ENCODE measurements around the gene PRKAG2. TPM values are rescaled to one million over a fixed set of nuclear protein-coding genes. Genes with fewer than 3 reads are reported as not detected.

The PRKAG2 gene
- total RNA-seq, 4 donors from 2014 or later: 25.1 to 57.8 (median 46.7) TPM

DNA sequence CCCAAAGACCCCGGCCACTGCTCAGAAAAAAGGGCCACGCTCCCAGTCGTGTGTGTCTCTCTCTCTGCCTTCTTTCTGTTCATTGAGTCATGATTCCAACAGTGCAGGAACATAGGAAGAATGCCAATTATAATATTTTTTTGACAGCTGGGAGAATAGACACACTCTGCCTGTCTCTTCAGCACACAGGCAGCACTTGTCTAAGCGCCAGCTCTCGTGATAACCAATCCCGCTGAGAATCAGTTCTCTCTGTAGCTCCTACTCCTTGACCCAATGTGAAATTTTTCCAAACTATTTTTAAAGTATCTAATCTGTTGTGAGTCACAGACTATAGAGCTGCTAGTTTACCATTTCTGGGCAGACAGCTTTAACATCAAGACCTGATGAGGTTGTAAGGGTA is 211.5 kb downstream of the PRKAG2 start:
- H3K4me3 ChIP-seq: no peak overlapping the region
- DNase-seq: peak; percentile 21
- 73 to 75% methylated on average over 5 to 6 of the region's 6 CpGs for WGBS, 2 donors (ENCODE audit: low coverage in 1 of 2)
- no peaks in the 10 kb centered on the region for H3K9me3 ChIP-seq
- in situ Hi-C loops (cut with MboI; ENCODE audit: low pct_ligation_motif_present in 1 of 4, low pct_unique_long_range_greater_than_20kb in 1 of 4, low sequenced_read_pairs in 3 of 4) (no loop called here), intact Hi-C loops (cut with DNase I; ENCODE audit: low total_unique reads) (no loop called here)
- peak overlapping the region in 3 of 4 donors; percentile 5 to 44 (median 43) for H3K27ac ChIP-seq
- no peaks in the 10 kb centered on the region for H3K27me3 ChIP-seq
- TF ChIP-seq, protein P1, sequence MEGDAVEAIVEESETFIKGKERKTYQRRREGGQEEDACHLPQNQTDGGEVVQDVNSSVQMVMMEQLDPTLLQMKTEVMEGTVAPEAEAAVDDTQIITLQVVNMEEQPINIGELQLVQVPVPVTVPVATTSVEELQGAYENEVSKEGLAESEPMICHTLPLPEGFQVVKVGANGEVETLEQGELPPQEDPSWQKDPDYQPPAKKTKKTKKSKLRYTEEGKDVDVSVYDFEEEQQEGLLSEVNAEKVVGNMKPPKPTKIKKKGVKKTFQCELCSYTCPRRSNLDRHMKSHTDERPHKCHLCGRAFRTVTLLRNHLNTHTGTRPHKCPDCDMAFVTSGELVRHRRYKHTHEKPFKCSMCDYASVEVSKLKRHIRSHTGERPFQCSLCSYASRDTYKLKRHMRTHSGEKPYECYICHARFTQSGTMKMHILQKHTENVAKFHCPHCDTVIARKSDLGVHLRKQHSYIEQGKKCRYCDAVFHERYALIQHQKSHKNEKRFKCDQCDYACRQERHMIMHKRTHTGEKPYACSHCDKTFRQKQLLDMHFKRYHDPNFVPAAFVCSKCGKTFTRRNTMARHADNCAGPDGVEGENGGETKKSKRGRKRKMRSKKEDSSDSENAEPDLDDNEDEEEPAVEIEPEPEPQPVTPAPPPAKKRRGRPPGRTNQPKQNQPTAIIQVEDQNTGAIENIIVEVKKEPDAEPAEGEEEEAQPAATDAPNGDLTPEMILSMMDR (IDR thresholded peaks at IDR 0.05): no peak
- TF ChIP-seq EP300 (IDR thresholded peaks at IDR 0.05; ENCODE audit: low read depth) (no peak), POLR2AphosphoS5 (IDR thresholded peaks at IDR 0.05) (peak in 1 of 3 donors; percentile 47), POLR2A (IDR thresholded peaks at IDR 0.05) (no peak)
- no peaks in the 10 kb centered on the region for H3K4me1 ChIP-seq
- H3K36me3 ChIP-seq: no peaks in the 10 kb centered on the region

DNA sequence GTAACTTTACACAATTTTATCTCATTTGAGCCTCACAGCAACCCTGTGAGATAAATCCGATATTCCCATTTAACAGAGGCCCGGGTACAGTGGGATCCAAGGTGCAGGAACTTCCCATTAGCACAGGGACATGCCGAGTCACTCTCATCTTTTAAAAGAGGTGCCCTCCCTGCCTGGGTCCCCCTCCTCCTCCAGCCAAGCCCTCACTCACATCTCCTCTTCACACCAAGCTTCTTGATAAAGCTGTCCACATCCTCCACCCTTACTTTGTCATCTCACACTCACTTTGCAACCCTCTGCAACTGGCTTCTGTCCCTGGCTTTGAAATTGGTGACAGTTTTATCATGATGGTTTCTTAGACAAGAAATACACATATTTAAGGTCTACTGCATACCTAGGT is 212.6 kb downstream of the PRKAG2 start:
- in situ Hi-C loops (cut with MboI; ENCODE audit: low pct_ligation_motif_present in 1 of 4, low pct_unique_long_range_greater_than_20kb in 1 of 4, low sequenced_read_pairs in 3 of 4) (no loop called here), intact Hi-C loops (cut with DNase I; ENCODE audit: low total_unique reads) (no loop called here)
- 97 to 100% methylated on average over 1 to 3 of the region's 3 CpGs for WGBS, 2 donors (ENCODE audit: low coverage in 1 of 2)
- Histone ChIP-seq H3K9me3 (no peaks in the 10 kb centered on the region), H3K4me3 (no peak overlapping the region), H3K36me3 (no peaks in the 10 kb centered on the region), H3K27me3 (no peaks in the 10 kb centered on the region), H3K4me1 (no peaks in the 10 kb centered on the region), H3K27ac (no peak overlapping the region)
- TF ChIP-seq EP300 (IDR thresholded peaks at IDR 0.05; ENCODE audit: low read depth) (no peak), POLR2A (IDR thresholded peaks at IDR 0.05) (no peak), POLR2AphosphoS5 (IDR thresholded peaks at IDR 0.05) (no peak)
- TF ChIP-seq, protein P1 (IDR thresholded peaks at IDR 0.05): no peak
- no peak for DNase-seq

DNA sequence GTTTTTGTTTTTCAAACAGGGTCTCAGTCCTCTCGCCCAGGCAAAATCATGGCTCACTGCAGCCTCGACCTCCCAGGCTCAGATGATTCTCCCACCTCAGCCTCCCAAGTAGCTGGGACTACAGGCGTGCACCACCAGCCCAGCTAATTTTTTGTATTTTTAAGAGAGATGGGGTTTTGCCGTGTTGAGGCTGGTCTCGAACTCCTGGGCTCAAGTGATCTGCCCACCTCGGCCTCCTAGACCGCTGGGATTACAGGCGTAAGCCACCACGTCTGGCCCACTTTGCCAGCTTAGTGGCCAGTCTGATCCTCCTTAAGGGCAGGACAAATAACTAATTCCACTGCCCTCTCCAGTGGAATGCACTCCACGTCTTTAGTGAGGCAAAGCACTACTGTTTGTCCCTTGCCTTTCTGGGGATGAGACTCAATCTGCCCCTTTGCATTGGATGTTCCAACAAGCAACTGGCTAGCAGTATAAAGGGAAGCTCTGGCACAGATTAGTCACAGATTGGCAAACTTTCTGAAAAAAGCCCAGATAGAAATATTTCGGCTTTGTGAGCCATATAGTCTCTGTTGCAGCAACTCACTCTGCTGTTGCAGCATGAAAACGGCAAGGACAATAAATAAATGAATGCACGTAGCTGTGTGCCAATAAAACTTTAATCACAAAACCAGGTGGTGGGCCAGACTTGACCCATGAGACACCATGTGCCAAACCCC is 213.4 kb downstream of the PRKAG2 start:
- Histone ChIP-seq H3K4me3 (no peak overlapping the region), H3K27ac (no peak overlapping the region), H3K9me3 (no peaks in the 10 kb centered on the region), H3K36me3 (no peaks in the 10 kb centered on the region), H3K27me3 (no peaks in the 10 kb centered on the region), H3K4me1 (no peaks in the 10 kb centered on the region)
- TF ChIP-seq EP300 (IDR thresholded peaks at IDR 0.05; ENCODE audit: low read depth) (no peak), POLR2AphosphoS5 (IDR thresholded peaks at IDR 0.05) (no peak), POLR2A (IDR thresholded peaks at IDR 0.05) (no peak)
- TF ChIP-seq, protein P1 (IDR thresholded peaks at IDR 0.05): no peak
- DNase-seq: no peak
- WGBS, 2 donors (ENCODE audit: low coverage in 1 of 2): 60 to 87% methylated on average over 2 to 13 of the region's 13 CpGs
- in situ Hi-C loops (cut with MboI; ENCODE audit: low pct_ligation_motif_present in 1 of 4, low pct_unique_long_range_greater_than_20kb in 1 of 4, low sequenced_read_pairs in 3 of 4): no loop called here
- intact Hi-C loops (cut with DNase I; ENCODE audit: low total_unique reads): no loop called here

DNA sequence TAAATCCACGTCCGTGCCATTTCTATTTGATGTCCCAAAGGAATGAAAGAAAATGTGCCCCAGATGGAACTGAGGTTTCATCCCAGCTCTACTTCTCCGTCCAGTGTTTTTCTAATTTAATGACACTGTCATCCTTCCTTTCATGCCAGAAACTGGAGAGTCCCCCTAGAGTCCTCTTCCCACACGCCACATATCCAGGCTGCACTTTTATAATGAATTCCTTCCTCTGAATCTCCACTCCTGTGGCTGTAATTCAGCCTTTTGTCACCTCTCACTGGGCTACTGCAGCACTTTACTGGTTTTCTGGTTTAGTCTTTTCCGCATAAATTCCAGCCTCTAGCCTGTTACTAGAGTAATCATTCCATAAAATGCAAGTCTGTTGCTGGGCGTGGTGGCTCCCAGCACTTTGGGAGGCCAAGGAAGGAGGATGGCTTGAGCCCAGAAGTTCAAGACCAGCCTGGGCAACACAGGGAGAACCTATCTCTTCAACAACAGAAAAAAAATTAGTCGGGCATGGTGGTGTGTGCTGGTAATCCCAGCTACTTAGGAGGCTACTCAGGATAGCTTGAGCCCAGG is 214.6 kb downstream of the PRKAG2 start:
- 71 to 89% methylated on average over 6 to 7 of the region's 7 CpGs for WGBS, 2 donors (ENCODE audit: low coverage in 1 of 2)
- in situ Hi-C loops (cut with MboI; ENCODE audit: low pct_ligation_motif_present in 1 of 4, low pct_unique_long_range_greater_than_20kb in 1 of 4, low sequenced_read_pairs in 3 of 4) (no loop called here), intact Hi-C loops (cut with DNase I; ENCODE audit: low total_unique reads) (no loop called here)
- no peaks in the 10 kb centered on the region for H3K4me1 ChIP-seq
- no peaks in the 10 kb centered on the region for H3K9me3 ChIP-seq
- H3K36me3 ChIP-seq: no peaks in the 10 kb centered on the region
- TF ChIP-seq POLR2A (IDR thresholded peaks at IDR 0.05) (no peak), POLR2AphosphoS5 (IDR thresholded peaks at IDR 0.05) (no peak), EP300 (IDR thresholded peaks at IDR 0.05; ENCODE audit: low read depth) (no peak)
- TF ChIP-seq, protein P1 (IDR thresholded peaks at IDR 0.05): no peak
- no peak for DNase-seq
- no peak overlapping the region for H3K27ac ChIP-seq
- H3K4me3 ChIP-seq: no peak overlapping the region
- H3K27me3 ChIP-seq: no peaks in the 10 kb centered on the region

All from transverse colon (tissue), 4 donors.